Common myeloid progenitor, CD34-positive (primary cell): ENCODE data around the gene FAM83G.
"Not testable (repeated sequence)": the region's sequence is repeated elsewhere in the genome, so short reads cannot be mapped to it uniquely, and the experiment has no call there.

Source experiments
- CTCF ChIA-PET: fragments of 350-600 bp; sonication (Branson Sonifier 250); formaldehyde crosslinking; loops from one replicate; lab custom pipeline; 2021; ENCODE audit warnings: antibody characterized with exemption; lab: Charles Lee
- POLR2A ChIA-PET: fragments of 350-600 bp; sonication (Branson Sonifier 250); formaldehyde crosslinking; loops from one replicate; lab custom pipeline; 2021; ENCODE audit warnings: antibody characterized with exemption; lab: Charles Lee
- DNase-seq, 3 donors: peaks; one replicate each; pipeline versions ENCODE4 v3.0.0 to v3.0.0-alpha.2; 2013
- H3K27ac ChIP-seq, 2 experiments: 1 replicate in 1 of 2; 2 replicates in 1 of 2; pipeline ENCODE4 v1.7.0; 2013; ENCODE audit warnings: inconsistent platforms in 2 of 2, low read length in 2 of 2, mild to moderate bottlenecking in 2 of 2, low read depth in 1 of 2, moderate library complexity in 1 of 2; ENCODE audit not compliant: severe bottlenecking in 2 of 2, insufficient read depth in 1 of 2, poor library complexity in 1 of 2
- H3K27me3 ChIP-seq, 5 experiments: replicated peaks in 2 of 5; 1 replicate in 3 of 5; 2 replicates in 2 of 5; pipeline versions ENCODE4 v1.6.1 to v1.7.0; 2013; ENCODE audit warnings: low read length in 4 of 5, mild to moderate bottlenecking in 2 of 5, moderate library complexity in 2 of 5, inconsistent platforms in 1 of 5; ENCODE audit not compliant: insufficient read depth in 5 of 5, control insufficient read depth in 4 of 5
- H3K36me3 ChIP-seq, 4 experiments: 1 replicate in 2 of 4; 2 replicates in 2 of 4; pipeline versions ENCODE4 v1.6.1 to v1.7.0; 2013; ENCODE audit warnings: low read length in 3 of 4, control low read depth in 1 of 4, mild to moderate bottlenecking in 1 of 4; ENCODE audit not compliant: control insufficient read depth in 4 of 4, insufficient read depth in 4 of 4
- H3K4me1 ChIP-seq, 4 experiments: 1 replicate in 3 of 4; 2 replicates in 1 of 4; pipeline versions ENCODE4 v1.6.1 to v1.7.1; 2013; ENCODE audit warnings: low read length in 3 of 4, mild to moderate bottlenecking in 3 of 4, control low read depth in 1 of 4, inconsistent platforms in 1 of 4, moderate library complexity in 1 of 4; ENCODE audit not compliant: control insufficient read depth in 4 of 4, insufficient read depth in 4 of 4; ENCODE audit errors: control extremely low read depth in 1 of 4
- H3K4me3 ChIP-seq, 7 experiments: 1 replicate in 4 of 7; 2 replicates in 3 of 7; pipeline versions ENCODE4 v1.5.1 to v1.7.0; 2013; ENCODE audit warnings: mild to moderate bottlenecking in 7 of 7, low read length in 6 of 7, moderate library complexity in 6 of 7, inconsistent platforms in 2 of 7, low read depth in 2 of 7, control low read depth in 1 of 7; ENCODE audit not compliant: insufficient read depth in 4 of 7, control insufficient read depth in 1 of 7; ENCODE audit errors: extremely low read depth in 1 of 7
- H3K9me3 ChIP-seq, 5 experiments: 1 replicate in 4 of 5; 2 replicates in 1 of 5; pipeline versions ENCODE4 v1.6.1 to v1.7.1; 2013; ENCODE audit warnings: low read length in 4 of 5, mild to moderate bottlenecking in 2 of 5, inconsistent platforms in 1 of 5, low read depth in 1 of 5, moderate library complexity in 1 of 5; ENCODE audit not compliant: control insufficient read depth in 4 of 5, insufficient read depth in 2 of 5; ENCODE audit errors: control extremely low read depth in 1 of 5
- WGBS: methylation state at CpG from one replicate; pipeline ENCODE4 v1.1.5; 2013; ENCODE audit not compliant: insufficient coverage; 5-methylcytosine and 5-hydroxymethylcytosine counted together

Gene FAM83G

DNA sequence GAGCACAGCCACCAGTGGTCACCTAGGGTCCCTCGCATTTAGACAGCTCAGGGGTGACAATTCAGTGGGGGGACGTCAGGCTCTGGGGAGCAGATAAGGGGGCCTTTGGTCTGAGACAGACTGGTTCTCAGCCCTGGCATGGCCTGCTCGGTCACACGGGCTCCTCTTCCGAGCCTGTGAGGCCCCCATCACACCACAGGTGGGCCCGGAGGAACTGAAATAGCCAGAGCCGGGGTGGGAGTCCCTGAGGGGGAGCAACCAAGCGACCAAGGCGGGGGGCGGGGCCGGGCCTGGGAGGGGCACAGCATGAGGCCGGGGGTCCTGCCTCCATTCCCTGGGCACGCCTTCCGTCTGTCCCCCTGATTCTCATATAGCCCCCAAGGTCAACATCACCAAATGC lies 37.8 kb upstream of the FAM83G start:
- POLR2A ChIA-PET, CTCF ChIA-PET: not testable (repeated sequence)
- no CpG with 5 or more reads among the region's 14 CpGs for WGBS

DNA sequence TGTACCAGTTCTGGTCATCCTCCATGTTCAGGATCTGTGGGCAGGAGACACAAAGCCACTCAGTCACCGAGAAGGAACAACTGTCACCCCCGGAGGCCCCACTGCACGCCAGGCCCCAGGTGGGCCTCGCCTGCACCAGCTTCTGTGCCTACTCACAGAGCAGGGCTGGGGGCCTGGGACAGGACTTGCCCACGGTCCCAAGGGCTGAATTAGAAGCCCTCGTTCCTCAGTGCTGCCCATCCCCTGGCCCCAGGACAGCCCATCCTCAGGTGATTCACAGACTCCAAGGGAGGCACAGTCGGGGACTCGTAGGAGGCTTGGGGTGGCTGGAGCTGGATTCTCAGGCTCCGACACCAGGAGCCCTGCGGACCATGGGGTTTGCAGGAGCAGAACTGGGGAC lies 37.3 kb upstream of the FAM83G start:
- DNase-seq, H3K9me3 ChIP-seq, POLR2A ChIA-PET, H3K36me3 ChIP-seq, CTCF ChIA-PET, H3K4me1 ChIP-seq, H3K27ac ChIP-seq, H3K27me3 ChIP-seq, H3K4me3 ChIP-seq: not testable (repeated sequence)
- WGBS, result no CpG with 5 or more reads among the region's 10 CpGs

More for the DNA sequence above, 37.8 kb upstream of the FAM83G start:
- H3K36me3 ChIP-seq, H3K9me3 ChIP-seq, H3K27ac ChIP-seq, H3K4me3 ChIP-seq, H3K27me3 ChIP-seq, H3K4me1 ChIP-seq, DNase-seq: not testable (repeated sequence)

DNA sequence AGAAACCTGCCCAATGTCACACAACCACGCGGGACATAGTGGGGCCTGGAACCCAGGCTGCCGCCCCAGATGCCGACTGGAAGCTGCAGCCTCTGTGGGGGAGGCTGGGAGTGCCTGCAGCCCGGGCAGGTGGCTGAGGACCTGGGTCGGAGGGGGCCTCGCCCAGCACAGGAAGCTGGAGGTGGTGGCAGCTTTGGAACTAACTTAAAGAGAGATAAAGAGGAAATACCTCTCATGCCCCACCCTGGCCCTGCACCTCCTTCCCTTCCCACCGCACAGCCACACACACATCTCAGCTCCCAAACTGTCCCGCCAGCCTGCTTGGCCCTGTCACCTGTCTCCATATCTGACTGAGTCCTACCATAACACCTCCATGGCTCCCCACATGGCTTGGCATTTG lies 35.8 kb upstream of the FAM83G start:
- H3K9me3 ChIP-seq, H3K27me3 ChIP-seq, H3K36me3 ChIP-seq, H3K4me3 ChIP-seq, CTCF ChIA-PET, POLR2A ChIA-PET, DNase-seq, H3K27ac ChIP-seq, H3K4me1 ChIP-seq: not testable (repeated sequence)
- WGBS, result no CpG with 5 or more reads among the region's 9 CpGs

DNA sequence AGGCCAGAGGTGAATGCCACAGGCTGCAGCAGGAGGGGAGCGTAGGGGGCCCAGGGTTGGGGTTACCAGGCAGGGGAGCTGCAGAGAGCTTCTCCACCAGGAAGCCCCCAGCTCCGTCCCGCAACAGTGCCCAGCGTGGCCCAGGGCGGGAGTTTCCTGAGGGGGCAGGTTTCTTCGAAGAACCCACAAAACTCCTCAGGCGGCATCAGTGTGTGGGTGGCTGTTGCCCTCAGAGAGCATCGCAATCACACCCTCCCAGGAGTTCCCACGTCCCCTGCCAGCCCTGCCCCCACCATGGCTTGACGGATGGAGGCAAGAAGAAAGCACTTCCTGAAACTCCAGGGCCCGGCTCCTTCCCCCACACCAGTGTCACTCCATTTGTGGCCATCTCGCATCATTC lies 34.2 kb upstream of the FAM83G start:
- H3K27ac ChIP-seq, H3K27me3 ChIP-seq, H3K4me1 ChIP-seq, H3K9me3 ChIP-seq, CTCF ChIA-PET, H3K36me3 ChIP-seq, POLR2A ChIA-PET, DNase-seq, H3K4me3 ChIP-seq: not testable (repeated sequence)
- no CpG with 5 or more reads among the region's 12 CpGs for WGBS

DNA sequence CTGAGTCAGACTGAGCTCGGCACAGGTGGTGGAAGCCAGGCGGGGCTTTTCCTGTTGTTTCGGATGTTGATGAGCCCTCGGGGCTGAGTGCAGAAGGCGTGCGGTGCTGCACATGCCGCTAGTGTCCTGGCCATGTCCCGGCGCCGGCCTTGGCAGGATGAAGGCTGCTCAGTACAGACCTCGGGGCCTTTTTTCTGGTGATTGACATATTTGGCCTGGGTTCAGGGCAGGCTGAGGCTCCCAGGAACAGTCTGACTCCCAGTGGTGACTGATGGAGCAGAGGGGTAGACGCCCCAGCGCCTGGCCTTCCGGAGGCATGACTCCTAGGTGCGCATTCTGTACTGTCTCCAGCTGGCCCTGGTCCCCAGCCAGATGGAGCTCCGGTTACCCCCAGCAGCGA lies 33.4 kb upstream of the FAM83G start:
- DNase-seq, H3K9me3 ChIP-seq, H3K36me3 ChIP-seq, H3K27ac ChIP-seq, H3K4me3 ChIP-seq, H3K4me1 ChIP-seq, CTCF ChIA-PET, H3K27me3 ChIP-seq, POLR2A ChIA-PET: not testable (repeated sequence)
- no CpG with 5 or more reads among the region's 17 CpGs for WGBS

DNA sequence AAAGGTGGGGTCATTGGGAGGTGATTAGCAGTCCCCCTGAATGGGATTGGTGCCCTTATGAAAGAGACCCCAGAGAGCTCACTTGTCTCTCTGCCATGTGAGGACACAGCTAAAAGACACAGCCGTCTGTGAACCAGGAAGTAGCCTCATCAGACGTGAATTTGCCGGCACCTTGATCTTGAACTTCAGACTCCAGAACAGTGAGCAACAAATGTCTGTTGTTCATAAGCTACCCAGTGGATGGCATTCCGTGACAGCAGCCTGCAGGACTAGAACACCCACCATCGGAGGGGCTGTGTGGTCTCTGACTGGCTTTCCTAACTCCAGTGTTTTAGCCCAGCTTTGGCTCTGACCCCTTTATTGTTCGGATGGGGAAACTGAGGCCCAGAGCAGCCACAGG lies 33.0 kb upstream of the FAM83G start:
- H3K9me3 ChIP-seq, H3K4me3 ChIP-seq, DNase-seq, POLR2A ChIA-PET, H3K36me3 ChIP-seq, H3K27ac ChIP-seq, CTCF ChIA-PET, H3K4me1 ChIP-seq, H3K27me3 ChIP-seq: not testable (repeated sequence)
- WGBS, result no CpG with 5 or more reads among the region's 6 CpGs

DNA sequence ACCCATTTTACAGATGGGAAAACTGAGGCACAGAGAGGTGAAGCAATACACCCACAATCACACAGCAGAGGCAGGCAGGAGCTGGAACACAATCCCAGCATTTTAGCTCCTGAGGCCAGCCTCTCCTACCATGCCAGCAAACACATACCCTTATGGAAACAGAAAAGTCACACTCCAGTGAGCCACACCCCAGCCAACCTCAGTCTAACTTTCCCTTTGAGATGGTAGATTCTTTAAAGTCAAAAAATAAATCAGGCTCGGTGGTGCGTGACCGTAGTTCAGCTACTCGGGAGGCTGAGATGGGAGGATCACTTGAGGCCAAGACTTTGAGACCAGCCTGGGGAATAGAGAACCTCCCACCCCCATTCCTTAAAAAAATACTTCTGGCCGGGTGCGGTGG lies 31.6 kb upstream of the FAM83G start:
- H3K27me3 ChIP-seq, H3K36me3 ChIP-seq, H3K4me1 ChIP-seq, H3K27ac ChIP-seq, POLR2A ChIA-PET, DNase-seq, H3K4me3 ChIP-seq, CTCF ChIA-PET, H3K9me3 ChIP-seq: not testable (repeated sequence)
- no CpG with 5 or more reads among the region's 6 CpGs for WGBS
